ACC112 (cell line): ENCODE data around the gene ELL.
"Not testable (repeated sequence)": the region's sequence is repeated elsewhere in the genome, so short reads cannot be mapped to it uniquely, and the experiment has no call there.

Source experiments
- H2AFZ ChIP-seq: fragments of 200-600 bp; sonication (generic); one replicate; pipeline ENCODE4 v1.6.0; 2017; ENCODE audit warnings: antibody characterized with exemption, low read length; ENCODE audit not compliant: unreplicated experiment
- H3K27ac ChIP-seq: fragments of 200-600 bp; sonication (generic); 2 replicates; pipeline ENCODE4 v1.5.1; 2014; ENCODE audit warnings: low read depth, mild to moderate bottlenecking, antibody characterized with exemption, low read length, moderate library complexity
- H3K27me3 ChIP-seq: fragments of 200-600 bp; sonication (generic); 2 replicates; pipeline ENCODE4 v1.6.1; 2014; ENCODE audit warnings: mild to moderate bottlenecking, antibody characterized with exemption, low read length, moderate library complexity, mixed read lengths; ENCODE audit not compliant: insufficient read depth
- H3K36me3 ChIP-seq: fragments of 200-600 bp; sonication (generic); 2 replicates; pipeline ENCODE4 v1.6.1; 2016; ENCODE audit warnings: mild to moderate bottlenecking, antibody characterized with exemption, low read length, moderate library complexity, mixed read lengths; ENCODE audit not compliant: insufficient read depth
- H3K4me1 ChIP-seq: fragments of 200-600 bp; sonication (generic); one replicate; pipeline ENCODE4 v1.6.1; 2016; ENCODE audit warnings: low read length, mixed read lengths; ENCODE audit not compliant: insufficient read depth, unreplicated experiment, control insufficient read depth
- H3K4me3 ChIP-seq: fragments of 200-600 bp; sonication (generic); 2 replicates; pipeline ENCODE4 v1.5.1; 2014; ENCODE audit warnings: mild to moderate bottlenecking, low read depth, low read length
- H3K79me2 ChIP-seq: fragments of 200-600 bp; sonication (generic); one replicate; pipeline ENCODE4 v1.6.0; 2016; ENCODE audit warnings: low read length; ENCODE audit not compliant: control insufficient read depth, unreplicated experiment, insufficient read depth

The ELL gene

DNA sequence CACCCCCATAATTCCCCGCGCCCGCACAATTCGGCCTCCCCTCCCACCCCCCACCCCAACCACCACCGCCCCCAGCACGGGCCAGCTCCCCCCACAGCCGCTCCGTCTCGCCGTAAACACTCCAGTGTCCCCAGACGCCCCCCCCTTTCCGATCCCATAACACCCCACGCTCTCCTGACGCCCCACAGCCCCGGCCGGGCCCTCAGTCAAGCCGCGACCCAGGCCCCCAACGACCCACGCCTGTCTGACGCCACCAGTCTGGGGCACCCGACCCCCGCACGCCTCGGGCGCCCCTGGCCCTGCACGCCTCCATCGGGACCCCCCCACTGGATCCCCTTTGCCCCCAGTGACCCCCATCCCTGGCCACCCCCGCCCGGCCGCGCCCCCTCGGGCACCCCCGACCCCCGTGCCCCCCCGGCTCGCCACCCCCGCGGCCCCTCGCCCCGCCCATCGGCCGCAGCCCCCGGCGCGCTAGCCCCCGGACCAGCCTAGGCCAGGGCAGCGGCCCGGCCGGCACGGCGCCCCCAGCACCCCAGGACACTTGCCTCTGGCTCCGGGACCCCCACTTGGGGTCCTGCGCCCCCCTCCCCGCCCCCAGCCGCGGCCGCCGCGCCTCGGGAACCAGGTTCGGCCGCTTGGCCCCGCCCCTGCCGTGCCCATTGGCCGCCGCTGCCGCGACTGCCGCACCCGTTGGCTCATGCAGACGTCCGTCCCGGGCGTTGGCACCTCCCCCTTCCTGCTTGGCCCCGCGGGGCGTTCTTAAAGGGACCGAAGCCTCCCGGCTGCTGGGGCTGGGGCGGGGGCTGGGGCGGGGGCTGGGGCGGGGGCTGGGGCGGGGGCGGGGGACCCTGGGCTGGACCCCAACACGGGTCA lies 21.3 kb upstream of the ELL start, which contains the start of gene FKBP8:
Gene FKBP8, minus strand, starts transcription at position 633 of the 873 bp plus-strand sequence. CDS start 1,603 bp downstream, outside the sequence.
- Histone ChIP-seq H3K27ac (peak within 1 kb of the TSS; percentile 9; the same call in 1 of the 2 replicates), H3K4me3 (peak within 1 kb of the TSS; percentile 85), H3K79me2 (peaks cover 12% of the 10 kb centered on the region), H3K4me1 (peaks cover 13% of the 10 kb centered on the region), H3K36me3 (peaks cover 5% of the 10 kb centered on the region; the same call in 1 of the 2 replicates), H3K27me3 (no peaks in the 10 kb centered on the region), H2AFZ (no peak within 1 kb of the TSS)

DNA sequence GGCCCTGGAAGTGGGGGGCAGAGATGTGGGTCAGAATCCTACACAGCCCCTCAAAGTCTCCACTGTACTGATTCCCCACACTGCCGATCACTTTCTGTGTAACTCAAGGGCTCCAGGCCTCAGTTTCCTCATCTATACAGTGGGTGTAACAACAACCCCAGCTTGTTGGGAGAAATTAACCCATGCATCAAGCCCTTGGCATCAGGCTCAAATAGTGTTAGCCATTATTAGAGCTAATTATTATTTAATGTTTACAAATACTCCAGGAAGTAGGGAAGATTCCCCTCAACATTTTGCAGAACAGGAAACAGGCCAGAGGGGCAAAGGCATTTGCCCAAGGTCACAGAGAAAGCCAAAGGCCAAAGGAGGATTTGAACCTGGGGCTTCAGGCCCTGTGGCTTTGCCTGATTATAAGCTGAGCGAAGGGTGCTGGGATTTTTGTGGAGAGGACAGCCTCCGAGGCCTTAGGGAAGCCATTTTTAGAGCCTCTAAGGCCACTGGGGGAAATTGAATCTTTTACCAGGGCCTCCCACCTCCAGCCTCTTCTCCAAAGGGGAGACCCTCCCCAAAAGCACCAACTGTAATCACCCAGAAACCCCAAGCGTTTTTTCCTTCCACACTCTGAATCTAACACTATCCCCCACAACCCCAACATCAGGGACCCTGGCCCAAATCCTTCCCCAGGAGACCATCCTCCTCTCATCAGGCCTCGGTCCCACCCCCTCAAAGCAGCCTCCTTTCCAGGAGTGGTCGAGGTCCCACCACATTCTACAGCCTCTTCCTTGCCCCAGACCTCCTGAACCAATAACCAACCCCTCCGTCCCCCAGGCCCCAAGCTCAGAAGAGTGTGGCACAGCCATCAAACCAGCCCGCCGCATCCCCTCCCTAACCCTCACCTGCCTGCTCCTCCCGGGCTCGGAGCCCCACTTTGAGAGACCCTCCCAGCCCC lies 20.4 kb upstream of the ELL start:
- H3K4me3 ChIP-seq: peak overlapping the region; percentile 85
- peaks cover 13% of the 10 kb centered on the region for H3K4me1 ChIP-seq
- H3K27me3 ChIP-seq: no peaks in the 10 kb centered on the region
- peaks cover 5% of the 10 kb centered on the region; the same call in 1 of the 2 replicates for H3K36me3 ChIP-seq
- H2AFZ ChIP-seq: no peak overlapping the region
- peaks cover 12% of the 10 kb centered on the region for H3K79me2 ChIP-seq
- peak overlapping the region; percentile 9; the same call in 1 of the 2 replicates for H3K27ac ChIP-seq

DNA sequence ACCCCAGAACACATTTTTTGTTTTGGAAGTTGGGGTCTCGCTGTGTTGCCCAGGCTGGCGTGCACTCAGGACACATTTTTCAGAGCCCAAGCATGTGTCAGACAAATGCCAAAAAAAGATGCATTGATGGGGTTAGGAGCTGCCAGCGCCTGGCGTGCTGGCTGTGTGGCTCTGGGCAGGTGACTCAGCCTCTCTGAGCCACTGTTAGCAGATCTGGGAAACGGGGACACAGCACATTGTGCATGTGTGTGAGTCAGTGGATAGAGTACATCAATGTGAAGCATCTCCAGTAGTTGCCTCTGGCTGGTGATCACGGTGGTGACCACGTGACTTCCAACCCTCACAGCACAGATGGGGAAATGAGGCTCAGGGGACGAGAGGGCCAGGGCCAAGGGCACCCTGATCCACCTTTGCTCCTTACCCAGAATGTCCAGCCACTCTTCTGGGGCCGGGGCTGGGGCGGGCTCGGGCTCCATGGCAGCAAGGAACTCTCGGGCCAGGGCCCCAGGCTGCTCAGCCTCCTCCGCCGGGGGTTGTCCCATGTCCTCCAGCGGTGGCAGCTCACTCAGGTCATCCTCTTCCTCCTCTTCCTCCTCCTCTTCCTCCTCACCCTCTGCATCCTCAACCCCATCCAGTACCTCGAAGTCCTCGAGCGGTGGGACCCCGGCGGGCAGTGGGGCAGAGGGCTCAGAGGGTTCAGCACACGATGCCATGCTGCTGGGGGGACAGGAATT lies 19.6 kb upstream of the ELL start:
- no peaks in the 10 kb centered on the region for H3K27me3 ChIP-seq
- H3K79me2 ChIP-seq: peaks cover 12% of the 10 kb centered on the region
- peak overlapping the region; percentile 85; the same call in 1 of the 2 replicates for H3K4me3 ChIP-seq
- H3K27ac ChIP-seq: no peak overlapping the region
- peaks cover 5% of the 10 kb centered on the region; the same call in 1 of the 2 replicates for H3K36me3 ChIP-seq
- H2AFZ ChIP-seq: no peak overlapping the region
- peaks cover 13% of the 10 kb centered on the region for H3K4me1 ChIP-seq

DNA sequence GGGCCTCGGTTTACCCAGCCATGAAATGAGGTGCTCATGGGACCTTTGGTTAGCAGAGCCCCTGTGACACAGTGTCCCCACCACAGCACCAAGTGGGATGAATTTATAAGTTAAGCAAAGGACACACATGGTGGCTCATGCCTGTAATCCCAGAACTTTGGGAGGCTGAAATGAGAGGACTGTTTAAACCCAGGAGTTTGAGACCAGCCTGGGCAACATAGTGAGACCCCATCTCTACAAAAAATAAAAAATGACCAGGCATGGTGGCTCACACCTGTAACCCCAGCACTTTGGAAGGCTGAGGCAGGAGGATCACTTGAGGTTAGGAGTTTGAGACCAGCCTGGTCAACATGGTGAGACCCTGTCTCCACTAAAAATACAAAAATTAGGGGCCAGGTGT lies 18.3 kb upstream of the ELL start:
- Histone ChIP-seq H3K4me1 (peaks cover 13% of the 10 kb centered on the region), H3K79me2 (peaks cover 12% of the 10 kb centered on the region)
- not testable (repeated sequence) for H3K27me3 ChIP-seq, H3K27ac ChIP-seq, H2AFZ ChIP-seq, H3K36me3 ChIP-seq, H3K4me3 ChIP-seq

DNA sequence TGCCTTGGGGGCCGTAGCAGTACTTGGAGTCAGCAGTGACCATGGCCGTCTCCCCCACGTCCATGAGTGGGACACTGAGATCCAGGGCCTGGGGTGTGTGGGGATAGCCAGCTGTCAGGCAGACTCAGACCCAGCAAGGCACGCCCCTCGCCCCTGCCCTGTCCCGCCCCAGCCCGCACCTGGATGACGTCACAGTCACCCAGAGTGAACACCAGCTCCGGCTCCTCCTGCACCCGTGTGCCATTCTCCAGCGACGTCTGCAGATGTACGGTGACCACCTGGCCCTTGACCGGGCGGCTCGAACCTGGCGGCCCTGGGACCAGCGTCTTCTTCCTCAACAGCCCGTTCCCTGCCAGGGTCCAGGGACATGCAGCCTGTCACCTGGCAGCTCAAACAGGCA lies 17.5 kb upstream of the ELL start:
- Histone ChIP-seq H3K4me1 (peaks cover 13% of the 10 kb centered on the region), H3K79me2 (peaks cover 12% of the 10 kb centered on the region), H3K27ac (no peak overlapping the region), H3K4me3 (no peak overlapping the region), H3K36me3 (peaks cover 9% of the 10 kb centered on the region; the same call in 1 of the 2 replicates), H2AFZ (no peak overlapping the region), H3K27me3 (no peaks in the 10 kb centered on the region)

DNA sequence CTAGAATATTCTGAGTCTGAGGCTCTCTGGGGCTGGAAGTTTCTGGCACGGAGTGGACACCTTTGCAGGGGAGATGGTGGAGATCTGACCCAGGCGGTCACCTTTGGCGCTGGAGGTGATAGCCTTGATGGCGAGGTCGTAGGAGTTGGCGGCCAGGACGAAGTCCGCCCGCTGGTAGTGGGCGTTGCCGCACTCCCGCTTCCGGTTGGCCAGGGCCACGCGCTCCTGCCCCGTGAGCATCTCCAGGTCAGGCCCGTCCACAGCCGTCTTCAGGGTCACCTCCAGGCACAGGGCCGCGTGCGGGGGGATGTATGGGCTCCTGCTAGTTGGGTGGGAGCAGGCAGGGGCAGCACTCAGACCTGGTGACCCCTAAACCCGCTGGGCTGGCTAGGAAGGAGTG lies 16.2 kb upstream of the ELL start:
- Histone ChIP-seq H3K27ac (no peak overlapping the region), H3K36me3 (peaks cover 9% of the 10 kb centered on the region; the same call in 1 of the 2 replicates), H3K27me3 (no peaks in the 10 kb centered on the region), H3K4me1 (peaks cover 7% of the 10 kb centered on the region), H2AFZ (no peak overlapping the region), H3K4me3 (no peak overlapping the region), H3K79me2 (peaks cover 12% of the 10 kb centered on the region)

DNA sequence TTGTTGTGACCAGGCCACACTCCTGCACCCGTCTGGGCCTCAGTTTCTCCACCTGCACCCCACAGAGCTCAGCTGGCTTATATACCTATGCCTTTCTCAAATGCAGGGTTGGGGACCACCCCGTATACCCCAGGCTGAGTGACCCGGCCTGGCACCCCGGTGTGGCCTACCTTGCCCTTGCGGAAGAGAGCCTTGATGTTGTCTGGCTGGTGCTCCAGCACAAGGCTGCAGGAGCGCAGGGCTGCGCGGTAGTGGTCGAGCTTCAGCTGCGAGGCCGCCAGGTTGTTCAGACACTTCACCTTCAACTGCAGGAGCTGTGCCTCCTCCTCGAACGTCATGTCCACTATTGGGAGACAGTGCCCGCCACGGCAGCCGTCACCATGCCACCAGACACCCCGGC lies 15.6 kb upstream of the ELL start:
- Histone ChIP-seq H3K4me3 (no peak overlapping the region), H3K4me1 (peaks cover 7% of the 10 kb centered on the region), H3K27me3 (no peaks in the 10 kb centered on the region), H3K79me2 (peaks cover 10% of the 10 kb centered on the region), H3K27ac (no peak overlapping the region), H2AFZ (no peak overlapping the region), H3K36me3 (peaks cover 9% of the 10 kb centered on the region; the same call in 1 of the 2 replicates)

DNA sequence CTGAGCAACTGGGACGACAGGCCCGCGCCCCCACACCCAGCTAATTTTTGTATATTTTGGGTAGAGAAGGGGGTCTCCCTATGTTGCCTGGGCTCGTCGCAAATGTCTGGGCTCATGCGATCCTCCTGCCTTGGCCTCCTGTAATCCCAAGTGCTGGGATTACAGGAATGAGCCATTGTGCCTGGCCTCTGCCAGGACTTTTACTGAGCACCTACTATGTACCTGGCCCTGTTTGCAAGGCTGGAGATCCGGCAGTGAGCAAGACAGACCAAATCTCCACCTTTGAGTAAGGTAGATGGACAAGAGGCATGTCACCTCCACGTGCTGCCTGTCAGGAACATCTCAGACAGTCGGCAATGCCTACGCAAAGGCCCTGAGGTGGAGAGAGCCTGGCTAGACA lies 14.6 kb upstream of the ELL start:
- H3K79me2 ChIP-seq: peaks cover under 1% of the 10 kb centered on the region
- no peak overlapping the region for H2AFZ ChIP-seq
- H3K36me3 ChIP-seq: peaks cover 9% of the 10 kb centered on the region; the same call in 1 of the 2 replicates
- H3K27ac ChIP-seq: no peak overlapping the region
- no peaks in the 10 kb centered on the region for H3K4me1 ChIP-seq
- H3K4me3 ChIP-seq: no peak overlapping the region
- no peaks in the 10 kb centered on the region for H3K27me3 ChIP-seq

DNA sequence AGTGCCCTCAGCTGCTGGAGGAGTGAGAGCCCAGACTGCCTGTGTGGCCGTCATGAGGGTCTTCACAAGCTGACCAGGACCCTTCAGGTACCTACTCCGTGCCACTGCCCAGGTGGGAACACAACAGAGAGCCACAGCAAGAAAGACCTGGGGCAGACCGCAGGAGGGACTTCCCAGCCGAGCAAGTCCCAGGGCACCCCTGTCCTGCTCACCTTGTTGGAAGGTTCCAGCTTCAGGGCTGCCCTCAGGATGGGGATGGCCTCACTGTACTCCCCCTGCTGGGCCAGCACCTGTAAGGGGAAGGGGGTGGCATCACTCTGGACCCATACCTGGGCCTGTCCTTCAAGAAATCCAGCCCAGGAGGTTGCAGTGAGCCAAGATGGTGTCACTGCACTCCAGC lies 11.2 kb upstream of the ELL start:
- peaks cover 4% of the 10 kb centered on the region; the same call in 1 of the 2 replicates for H3K36me3 ChIP-seq
- no peak overlapping the region for H3K27ac ChIP-seq
- H3K27me3 ChIP-seq: no peaks in the 10 kb centered on the region
- no peak overlapping the region for H3K4me3 ChIP-seq
- H3K4me1 ChIP-seq: no peaks in the 10 kb centered on the region
- H3K79me2 ChIP-seq: no peaks in the 10 kb centered on the region
- H2AFZ ChIP-seq: no peak overlapping the region
